Measurements from ENCODE around the gene PIK3R5.

GRCh38 chr17:8940866-8941471, 24.5 kb downstream of the PIK3R5 start:
- no peak for TF ChIP-seq CTCF (IDR thresholded peaks at IDR 0.05)
- no peak for TF ChIP-seq POLR2A (IDR thresholded peaks at IDR 0.05)

Data from heart left ventricle (tissue), 13 donors.